ENCODE data around the gene PLA2G2E. TPM values are rescaled to one million over a fixed set of nuclear protein-coding genes. Genes with fewer than 3 reads are reported as not detected.

The PLA2G2E gene
- total and polyA plus RNA-seq, 2 donors from 2014 or later: not detected

GRCh38 chr1:19910650-19911049 is 12.8 kb downstream of the PLA2G2E start:
- no peaks in the 10 kb centered on the region for H3K9me3 ChIP-seq (ENCODE audit: control insufficient read depth in 2 of 3, insufficient read depth in 1 of 3, low read length in 3 of 3)
- peaks cover 8 to 54% (median 41%) of the 10 kb centered on the region in 3 donors for H3K36me3 ChIP-seq (ENCODE audit: control insufficient read depth in 2 of 3, insufficient read depth in 3 of 3, low read length in 3 of 3)
- no peak overlapping the region for H3K9ac ChIP-seq (ENCODE audit: low read length in 3 of 3)
- H3K27ac ChIP-seq (ENCODE audit: low read depth in 2 of 2, low read length in 2 of 2): no peak overlapping the region
- no peaks in the 10 kb centered on the region for H3K27me3 ChIP-seq (ENCODE audit: control insufficient read depth, insufficient read depth, low read length)
- TF ChIP-seq, protein P1, sequence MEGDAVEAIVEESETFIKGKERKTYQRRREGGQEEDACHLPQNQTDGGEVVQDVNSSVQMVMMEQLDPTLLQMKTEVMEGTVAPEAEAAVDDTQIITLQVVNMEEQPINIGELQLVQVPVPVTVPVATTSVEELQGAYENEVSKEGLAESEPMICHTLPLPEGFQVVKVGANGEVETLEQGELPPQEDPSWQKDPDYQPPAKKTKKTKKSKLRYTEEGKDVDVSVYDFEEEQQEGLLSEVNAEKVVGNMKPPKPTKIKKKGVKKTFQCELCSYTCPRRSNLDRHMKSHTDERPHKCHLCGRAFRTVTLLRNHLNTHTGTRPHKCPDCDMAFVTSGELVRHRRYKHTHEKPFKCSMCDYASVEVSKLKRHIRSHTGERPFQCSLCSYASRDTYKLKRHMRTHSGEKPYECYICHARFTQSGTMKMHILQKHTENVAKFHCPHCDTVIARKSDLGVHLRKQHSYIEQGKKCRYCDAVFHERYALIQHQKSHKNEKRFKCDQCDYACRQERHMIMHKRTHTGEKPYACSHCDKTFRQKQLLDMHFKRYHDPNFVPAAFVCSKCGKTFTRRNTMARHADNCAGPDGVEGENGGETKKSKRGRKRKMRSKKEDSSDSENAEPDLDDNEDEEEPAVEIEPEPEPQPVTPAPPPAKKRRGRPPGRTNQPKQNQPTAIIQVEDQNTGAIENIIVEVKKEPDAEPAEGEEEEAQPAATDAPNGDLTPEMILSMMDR (IDR thresholded peaks at IDR 0.05; ENCODE audit: borderline replicate concordance, extremely low read depth, insufficient read depth): no peak
- DNase-seq (no peak), FAIRE-seq (no peak)
- H3K4me1 ChIP-seq (ENCODE audit: control insufficient read depth in 2 of 3, insufficient read depth in 2 of 3, low read depth in 1 of 3, low read length in 3 of 3): no peaks in the 10 kb centered on the region
- H3K4me3 ChIP-seq (ENCODE audit: low read length in 3 of 3): no peak overlapping the region
- intact Hi-C loops (cut with DNase I): no loop called here

- no peak for DNase-seq
- Histone ChIP-seq H3K9ac (ENCODE audit: low read length in 3 of 3) (no peak overlapping the region), H3K36me3 (ENCODE audit: control insufficient read depth in 2 of 3, insufficient read depth in 3 of 3, low read length in 3 of 3) (peaks cover 10 to 54% (median 40%) of the 10 kb centered on the region in 3 donors), H3K4me3 (ENCODE audit: low read length in 3 of 3) (no peak overlapping the region), H3K4me1 (ENCODE audit: control insufficient read depth in 2 of 3, insufficient read depth in 2 of 3, low read depth in 1 of 3, low read length in 3 of 3) (no peaks in the 10 kb centered on the region), H3K27me3 (ENCODE audit: control insufficient read depth, insufficient read depth, low read length) (no peaks in the 10 kb centered on the region), H3K9me3 (ENCODE audit: control insufficient read depth in 2 of 3, insufficient read depth in 1 of 3, low read length in 3 of 3) (no peaks in the 10 kb centered on the region), H3K27ac (ENCODE audit: low read depth in 2 of 2, low read length in 2 of 2) (no peak overlapping the region)
- FAIRE-seq: no peak
- TF ChIP-seq, protein P1 (IDR thresholded peaks at IDR 0.05; ENCODE audit: borderline replicate concordance, extremely low read depth, insufficient read depth): no peak
- intact Hi-C loops (cut with DNase I): no loop called here
These were observed 13.4 kb downstream of the PLA2G2E start for GRCh38 chr1:19909971-19910370.

DNA sequence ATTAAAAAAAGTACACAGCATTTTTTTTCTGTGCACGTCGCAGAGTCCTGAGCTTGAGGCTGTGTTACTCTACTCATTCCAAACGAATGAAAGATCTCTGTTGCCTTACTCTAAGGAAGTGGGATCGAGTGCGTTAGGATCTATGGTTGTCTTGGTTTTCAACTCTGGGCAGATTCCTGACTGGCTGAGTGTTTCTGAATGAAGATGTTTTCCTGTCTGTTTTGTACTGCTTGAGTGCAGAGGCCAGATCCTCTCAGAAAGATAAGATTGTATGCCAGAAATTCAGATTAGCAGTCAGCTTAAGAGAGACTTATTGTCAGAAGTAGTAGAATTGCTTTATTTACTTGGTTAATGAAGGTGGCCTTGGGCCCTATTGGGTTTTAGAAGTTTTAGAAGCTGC is 14.0 kb downstream of the PLA2G2E start:
- H3K9ac ChIP-seq (ENCODE audit: low read length in 3 of 3): no peak overlapping the region
- H3K4me1 ChIP-seq (ENCODE audit: control insufficient read depth in 2 of 3, insufficient read depth in 2 of 3, low read depth in 1 of 3, low read length in 3 of 3): no peaks in the 10 kb centered on the region
- TF ChIP-seq, protein P1 (IDR thresholded peaks at IDR 0.05; ENCODE audit: borderline replicate concordance, extremely low read depth, insufficient read depth): no peak
- no peaks in the 10 kb centered on the region for H3K27me3 ChIP-seq (ENCODE audit: control insufficient read depth, insufficient read depth, low read length)
- no peak overlapping the region for H3K27ac ChIP-seq (ENCODE audit: low read depth in 2 of 2, low read length in 2 of 2)
- no peak for FAIRE-seq
- no peaks in the 10 kb centered on the region for H3K9me3 ChIP-seq (ENCODE audit: control insufficient read depth in 2 of 3, insufficient read depth in 1 of 3, low read length in 3 of 3)
- H3K4me3 ChIP-seq (ENCODE audit: low read length in 3 of 3): no peak overlapping the region
- no peak for DNase-seq
- intact Hi-C loops (cut with DNase I): no loop called here
- H3K36me3 ChIP-seq (ENCODE audit: control insufficient read depth in 2 of 3, insufficient read depth in 3 of 3, low read length in 3 of 3): peaks cover 11 to 59% (median 38%) of the 10 kb centered on the region in 3 donors

- no peak overlapping the region for H3K27ac ChIP-seq (ENCODE audit: low read depth in 2 of 2, low read length in 2 of 2)
- DNase-seq: no peak
- no peak for FAIRE-seq
- intact Hi-C loops (cut with DNase I): no loop called here
- no peaks in the 10 kb centered on the region for H3K27me3 ChIP-seq (ENCODE audit: control insufficient read depth, insufficient read depth, low read length)
- H3K9me3 ChIP-seq (ENCODE audit: control insufficient read depth in 2 of 3, insufficient read depth in 1 of 3, low read length in 3 of 3): no peaks in the 10 kb centered on the region
- no peak overlapping the region for H3K4me3 ChIP-seq (ENCODE audit: low read length in 3 of 3)
- TF ChIP-seq, protein P1 (IDR thresholded peaks at IDR 0.05; ENCODE audit: borderline replicate concordance, extremely low read depth, insufficient read depth): no peak
- peaks cover 14 to 49% (median 43%) of the 10 kb centered on the region in 3 donors for H3K36me3 ChIP-seq (ENCODE audit: control insufficient read depth in 2 of 3, insufficient read depth in 3 of 3, low read length in 3 of 3)
- H3K9ac ChIP-seq (ENCODE audit: low read length in 3 of 3): no peak overlapping the region
- no peaks in the 10 kb centered on the region for H3K4me1 ChIP-seq (ENCODE audit: control insufficient read depth in 2 of 3, insufficient read depth in 2 of 3, low read depth in 1 of 3, low read length in 3 of 3)
These were observed 16.0 kb downstream of the PLA2G2E start for GRCh38 chr1:19907456-19907855.

Data from kidney (tissue), 14 donors.